SKM-1 (cell line): ENCODE data around the gene DNMT3L.
"Not testable (repeated sequence)": the region's sequence is repeated elsewhere in the genome, so short reads cannot be mapped to it uniquely, and the experiment has no call there.

Source experiments
- DNase-seq: peaks from one replicate; lab custom pipeline; 2025; ENCODE audit not compliant: unreplicated experiment; lab: John Stamatoyannopoulos, UW

DNMT3L gene

DNA sequence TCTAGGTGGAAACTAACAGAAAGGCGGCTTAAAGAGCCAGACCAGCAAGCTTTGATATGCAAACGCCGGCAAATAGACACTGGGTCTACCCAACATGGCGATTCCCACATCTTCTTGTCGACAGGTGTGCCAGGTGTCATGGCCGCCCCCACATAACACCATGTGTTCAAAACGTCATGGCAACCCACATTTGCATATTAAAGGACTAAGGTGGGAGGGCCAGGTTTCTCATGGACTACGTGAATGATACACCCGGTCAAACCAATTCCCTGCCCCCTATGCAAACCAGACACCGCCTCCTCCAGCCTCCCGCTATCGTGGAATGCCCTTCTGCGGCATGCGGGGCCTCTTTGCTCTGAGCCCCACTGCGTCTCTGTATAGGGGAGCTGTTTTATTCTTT, 62.2 kb downstream of the DNMT3L start:
- DNase-seq: no peak

DNA sequence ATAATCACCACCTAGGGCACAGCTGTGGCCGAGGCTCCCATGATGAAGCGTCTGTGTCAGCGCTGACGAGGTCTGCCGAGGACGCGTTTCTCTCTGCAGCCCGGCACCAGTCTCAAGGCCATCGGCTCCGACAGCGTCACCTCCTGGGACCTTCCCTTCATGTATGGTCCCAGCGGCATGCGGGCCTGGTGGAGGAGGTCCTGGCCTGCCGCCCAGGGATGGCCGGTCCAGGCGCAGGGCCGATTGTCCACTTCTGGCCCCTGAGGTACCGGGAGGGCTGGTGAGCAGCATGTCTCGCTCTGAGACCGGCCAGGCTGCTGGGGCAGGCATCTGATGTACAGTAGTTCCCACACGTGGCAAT, 64.6 kb downstream of the DNMT3L start:
- not testable (repeated sequence) for DNase-seq
